Epithelial cell of proximal tubule (primary cell): ENCODE results near the gene PLB1. TPM values are rescaled to one million over a fixed set of nuclear protein-coding genes. Genes with fewer than 3 reads are reported as not detected.

Source experiments
- DNase-seq: peaks from one replicate; pipeline ENCODE4 v3.0.0-alpha.2; 2011; ENCODE audit warnings: low read depth
- H3K4me3 ChIP-seq: 2 replicates; pipeline ENCODE4 v1.5.1; 2011; ENCODE audit warnings: low read depth, mild to moderate bottlenecking, low read length
- total RNA-seq: library from RNA; depleted of rRNA; stranded (reverse); fragments of >200 nt; gene quantifications from 2 replicates; pipeline ENCODE4 v1.2.3, GENCODE V29; 2015
- TF ChIP-seq, protein P1 (sequence below): conservative IDR thresholded peaks from 2 replicates; pipeline ENCODE4 v1.5.1; 2012; ENCODE audit warnings: low read depth, mild to moderate bottlenecking, low read length

The PLB1 gene
- total RNA-seq, 1 donor from 2014 or later = 2.1 TPM

DNA sequence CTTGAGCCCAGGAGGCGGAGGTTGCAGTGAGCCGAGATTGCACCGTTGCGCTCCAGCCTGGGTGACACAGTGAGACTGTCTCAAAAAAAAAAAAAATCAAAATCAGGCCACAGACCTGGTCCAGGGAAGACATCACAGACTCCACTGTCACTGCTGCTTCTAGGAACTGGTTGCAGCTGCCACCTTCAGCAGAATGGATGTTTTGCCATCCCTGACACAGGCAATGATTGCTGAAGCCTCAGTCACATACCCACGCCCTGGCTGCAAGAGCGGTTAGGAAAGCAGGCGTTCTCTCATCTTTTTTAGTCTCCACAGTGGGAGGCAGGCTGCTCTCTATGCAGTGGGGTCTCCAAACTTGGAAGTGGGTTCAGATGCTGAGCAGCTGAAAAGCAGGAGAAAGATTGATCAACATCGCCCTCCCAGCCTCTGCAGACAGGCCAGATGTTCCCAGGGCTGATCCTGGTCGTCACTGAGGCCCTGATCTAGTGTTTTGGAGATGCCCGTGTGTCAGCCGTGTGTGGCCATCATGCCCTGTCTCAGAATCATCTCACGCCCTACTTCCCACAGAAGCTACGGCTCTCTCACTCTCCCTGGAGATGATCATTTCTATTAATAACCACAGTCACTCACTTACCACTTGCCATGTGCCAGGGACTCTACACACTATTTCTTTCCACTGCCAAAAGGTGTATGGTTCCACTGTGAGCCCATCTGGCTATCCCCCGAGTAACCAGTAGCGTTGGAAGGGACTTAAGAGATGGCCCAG is 91.8 kb downstream of the PLB1 start:
- DNase-seq = no peak
- TF ChIP-seq, protein P1, sequence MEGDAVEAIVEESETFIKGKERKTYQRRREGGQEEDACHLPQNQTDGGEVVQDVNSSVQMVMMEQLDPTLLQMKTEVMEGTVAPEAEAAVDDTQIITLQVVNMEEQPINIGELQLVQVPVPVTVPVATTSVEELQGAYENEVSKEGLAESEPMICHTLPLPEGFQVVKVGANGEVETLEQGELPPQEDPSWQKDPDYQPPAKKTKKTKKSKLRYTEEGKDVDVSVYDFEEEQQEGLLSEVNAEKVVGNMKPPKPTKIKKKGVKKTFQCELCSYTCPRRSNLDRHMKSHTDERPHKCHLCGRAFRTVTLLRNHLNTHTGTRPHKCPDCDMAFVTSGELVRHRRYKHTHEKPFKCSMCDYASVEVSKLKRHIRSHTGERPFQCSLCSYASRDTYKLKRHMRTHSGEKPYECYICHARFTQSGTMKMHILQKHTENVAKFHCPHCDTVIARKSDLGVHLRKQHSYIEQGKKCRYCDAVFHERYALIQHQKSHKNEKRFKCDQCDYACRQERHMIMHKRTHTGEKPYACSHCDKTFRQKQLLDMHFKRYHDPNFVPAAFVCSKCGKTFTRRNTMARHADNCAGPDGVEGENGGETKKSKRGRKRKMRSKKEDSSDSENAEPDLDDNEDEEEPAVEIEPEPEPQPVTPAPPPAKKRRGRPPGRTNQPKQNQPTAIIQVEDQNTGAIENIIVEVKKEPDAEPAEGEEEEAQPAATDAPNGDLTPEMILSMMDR = no peak
- H3K4me3 ChIP-seq = no peak overlapping the region

DNA sequence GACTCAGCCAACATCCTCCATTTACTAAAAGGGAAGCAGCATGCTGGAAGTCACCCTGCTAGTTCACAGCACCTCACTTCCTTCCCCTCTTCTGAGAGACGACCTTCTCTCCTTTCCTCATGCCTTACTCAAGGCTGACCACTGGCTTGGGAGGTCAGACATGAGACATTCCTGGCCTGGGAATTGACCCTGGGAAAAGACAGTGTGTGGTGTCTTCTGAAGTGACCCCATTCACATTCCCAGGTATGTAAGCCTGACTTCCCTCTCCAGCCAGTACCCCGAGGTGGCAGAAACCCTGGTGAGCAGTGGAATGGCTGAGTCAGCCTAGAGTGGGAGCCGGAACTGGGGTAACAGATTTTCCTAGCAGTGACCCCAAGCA is 92.4 kb downstream of the PLB1 start:
- TF ChIP-seq, protein P1 = no peak
- H3K4me3 ChIP-seq = no peak overlapping the region
- DNase-seq = no peak

DNA sequence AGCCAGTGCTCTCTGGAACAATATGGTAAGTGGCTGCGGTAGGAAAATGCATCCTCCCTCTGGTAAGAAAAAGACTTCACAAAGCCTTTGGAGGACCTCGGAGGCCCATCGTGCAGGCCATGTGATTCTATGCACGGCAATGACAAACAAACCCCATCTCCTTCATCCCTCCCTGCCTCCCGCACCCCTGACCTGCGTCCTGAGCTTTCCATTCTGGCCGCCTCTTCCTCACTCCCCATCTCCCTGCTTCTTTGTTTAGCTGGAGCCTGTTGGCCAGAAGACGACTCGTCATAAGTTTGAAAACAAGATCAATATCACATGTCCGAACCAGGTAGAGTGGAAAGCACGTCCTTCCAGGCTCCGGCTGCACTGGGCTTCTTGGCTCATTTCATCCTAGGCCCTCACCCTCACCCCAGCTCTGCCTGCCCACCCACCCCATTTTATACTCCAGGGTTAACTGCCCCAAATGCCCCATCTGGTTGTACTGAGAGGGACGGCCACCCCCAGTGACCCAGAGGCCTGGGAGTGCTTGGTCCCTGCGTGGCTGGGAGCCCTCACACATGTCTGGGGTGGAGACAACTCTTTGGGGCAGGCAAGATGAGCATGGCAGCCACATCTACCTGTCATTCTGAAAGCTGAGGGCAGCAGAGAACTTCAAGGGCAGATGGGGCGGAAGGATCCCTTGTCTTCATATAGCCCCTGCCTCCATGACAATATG is 94.0 kb downstream of the PLB1 start:
- no peak overlapping the region for H3K4me3 ChIP-seq
- TF ChIP-seq, protein P1 = no peak
- no peak for DNase-seq

DNA sequence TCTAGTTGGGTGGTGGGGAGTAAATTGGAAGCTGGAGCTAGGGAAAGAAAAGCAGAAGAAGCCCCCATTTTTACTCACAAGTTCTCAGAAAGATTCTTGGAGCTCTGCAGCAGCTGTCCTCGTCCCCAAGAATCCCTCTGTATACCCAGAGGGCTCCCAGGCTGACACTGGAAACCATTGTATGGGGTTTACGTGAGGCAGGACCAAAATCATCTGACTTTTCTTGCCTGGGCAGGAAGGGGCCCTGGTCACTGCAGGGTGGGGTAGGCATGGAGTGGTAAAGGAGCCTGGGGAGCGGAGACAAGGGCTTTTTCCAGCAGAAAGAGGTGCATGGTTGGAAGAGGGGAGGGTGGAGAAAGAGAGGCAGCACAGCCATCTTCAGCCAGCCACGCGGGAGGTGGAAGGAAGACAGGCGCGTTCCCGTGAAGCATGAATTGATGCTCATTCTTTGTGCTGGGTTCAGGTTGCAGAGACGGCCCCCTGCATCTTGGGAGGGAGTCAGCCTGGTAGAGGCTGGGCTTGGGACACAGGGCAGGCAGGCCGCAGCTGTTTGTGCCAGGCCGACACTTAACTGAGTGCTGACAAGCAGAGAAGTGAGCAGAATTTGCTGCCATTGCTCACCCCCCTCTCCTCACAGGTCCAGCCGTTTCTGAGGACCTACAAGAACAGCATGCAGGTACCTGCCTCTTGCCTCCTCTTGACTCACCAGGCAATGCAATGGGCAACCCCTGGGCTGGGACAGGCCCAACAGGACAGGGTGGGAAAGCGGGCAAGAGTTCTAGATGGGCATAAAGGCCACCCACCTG is 94.8 kb downstream of the PLB1 start:
- H3K4me3 ChIP-seq = no peak overlapping the region
- TF ChIP-seq, protein P1 = no peak

DNA sequence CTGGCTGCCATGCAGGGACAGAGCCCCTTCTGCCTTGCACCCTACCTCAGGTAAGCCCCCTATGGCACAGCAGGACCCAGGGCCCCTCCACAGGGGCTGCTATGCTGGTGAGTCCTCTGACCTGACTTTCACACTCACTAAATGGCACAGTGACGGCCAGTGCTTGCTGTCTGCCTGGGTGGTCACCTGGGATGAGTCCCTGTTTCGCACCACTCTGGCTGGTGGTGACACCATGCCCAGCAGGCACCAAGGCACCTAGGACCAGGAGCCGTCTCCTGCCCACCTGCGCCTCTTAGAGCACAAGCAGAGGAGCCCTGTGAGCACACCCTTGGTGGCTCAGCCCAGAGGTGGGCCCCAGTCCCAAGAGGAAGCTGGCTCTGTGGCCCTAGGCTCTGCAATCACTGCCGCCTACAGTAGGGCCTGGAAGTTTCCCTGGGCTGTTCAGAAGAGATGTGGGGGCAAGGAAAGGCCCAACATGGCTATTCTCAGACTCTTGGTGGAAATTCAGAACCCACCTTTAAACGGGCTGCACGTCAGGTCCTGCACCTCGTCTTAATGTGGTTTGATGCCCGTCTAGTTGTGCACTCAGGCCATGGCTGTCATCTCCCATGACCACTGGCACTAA is 96.0 kb downstream of the PLB1 start:
- TF ChIP-seq, protein P1 = no peak

More for the DNA sequence above, 94.8 kb downstream of the PLB1 start:
- no peak for DNase-seq

DNA sequence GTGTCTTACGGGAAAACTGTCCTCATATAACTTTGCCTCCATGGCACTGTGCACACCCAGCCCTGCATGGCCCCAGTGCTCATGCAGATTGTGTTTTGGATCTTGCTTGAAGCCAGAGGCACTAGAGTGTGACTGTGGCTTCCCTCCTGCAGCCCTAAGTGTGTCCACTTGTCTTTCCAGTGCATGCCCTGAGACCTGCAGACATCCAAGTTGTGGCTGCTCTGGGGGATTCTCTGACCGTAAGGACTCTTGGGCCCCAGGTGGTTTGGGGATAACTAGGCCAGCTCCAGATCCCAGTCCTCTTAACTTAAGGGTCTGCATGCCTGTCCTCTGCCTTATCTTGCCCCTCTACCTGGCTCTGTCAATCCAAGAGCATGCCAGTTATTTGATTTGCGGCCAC is 96.6 kb downstream of the PLB1 start:
- no peak overlapping the region for H3K4me3 ChIP-seq
- DNase-seq = no peak
- TF ChIP-seq, protein P1 = no peak

More for the DNA sequence above, 96.0 kb downstream of the PLB1 start:
- no peak for DNase-seq
- no peak overlapping the region for H3K4me3 ChIP-seq
